KOPT-K1 (cell line): ENCODE measurements around the gene CDC5L.

Source experiments
- H3K27ac ChIP-seq: fragments of 200-600 bp; sonication (generic); 2 replicates; pipeline ENCODE4 v1.5.1; 2016; ENCODE audit warnings: antibody characterized with exemption, mild to moderate bottlenecking, low read depth, low read length; ENCODE audit not compliant: poor library complexity, severe bottlenecking
- H3K36me3 ChIP-seq: fragments of 200-600 bp; sonication (generic); 2 replicates; pipeline ENCODE4 v1.5.1; 2017; ENCODE audit warnings: antibody characterized with exemption, mild to moderate bottlenecking, low read length, moderate library complexity; ENCODE audit not compliant: insufficient read depth
- H3K9me3 ChIP-seq: fragments of 200-600 bp; sonication (generic); 2 replicates; pipeline ENCODE4 v1.5.1; 2017; ENCODE audit warnings: antibody characterized with exemption, low read length, mild to moderate bottlenecking; ENCODE audit not compliant: insufficient read depth, poor library complexity, severe bottlenecking

Gene CDC5L

GRCh38 chr6:44422531-44422930 lies 35.0 kb downstream of the CDC5L start:
- H3K9me3 ChIP-seq, result peaks cover 3% of the 10 kb centered on the region
- H3K27ac ChIP-seq, result no peak overlapping the region
- H3K36me3 ChIP-seq, result peaks cover 91% of the 10 kb centered on the region

- Histone ChIP-seq H3K36me3 (peaks cover 94% of the 10 kb centered on the region), H3K27ac (no peak overlapping the region), H3K9me3 (no peaks in the 10 kb centered on the region)
Measured at GRCh38 chr6:44423306-44423705, 35.8 kb downstream of the CDC5L start.

- Histone ChIP-seq H3K27ac (no peak overlapping the region), H3K36me3 (peaks cover 100% of the 10 kb centered on the region), H3K9me3 (no peaks in the 10 kb centered on the region)
Measured at GRCh38 chr6:44425951-44426350, 38.4 kb downstream of the CDC5L start.

GRCh38 chr6:44428682-44429081 lies 41.2 kb downstream of the CDC5L start:
- peaks cover 98% of the 10 kb centered on the region for H3K36me3 ChIP-seq
- no peaks in the 10 kb centered on the region for H3K9me3 ChIP-seq
- H3K27ac ChIP-seq, result no peak overlapping the region

- peaks cover 95% of the 10 kb centered on the region for H3K36me3 ChIP-seq
Measured at GRCh38 chr6:44430326-44430725, 42.8 kb downstream of the CDC5L start.

GRCh38 chr6:44431118-44431725 lies 43.7 kb downstream of the CDC5L start:
- H3K9me3 ChIP-seq, result no peaks in the 10 kb centered on the region
- peaks cover 95% of the 10 kb centered on the region for H3K36me3 ChIP-seq
- H3K27ac ChIP-seq, result no peak overlapping the region

More at GRCh38 chr6:44430326-44430725, 42.8 kb downstream of the CDC5L start:
- no peak overlapping the region for H3K27ac ChIP-seq
- H3K9me3 ChIP-seq, result no peaks in the 10 kb centered on the region

- Histone ChIP-seq H3K27ac (no peak overlapping the region), H3K9me3 (no peaks in the 10 kb centered on the region), H3K36me3 (peaks cover 95% of the 10 kb centered on the region)
Measured at GRCh38 chr6:44432227-44432626, 44.7 kb downstream of the CDC5L start.

GRCh38 chr6:44432726-44433125 lies 45.2 kb downstream of the CDC5L start:
- Histone ChIP-seq H3K9me3 (no peaks in the 10 kb centered on the region), H3K27ac (no peak overlapping the region), H3K36me3 (peaks cover 95% of the 10 kb centered on the region)

- H3K27ac ChIP-seq, result no peak overlapping the region
- peaks cover 2% of the 10 kb centered on the region for H3K9me3 ChIP-seq
- peaks cover 95% of the 10 kb centered on the region for H3K36me3 ChIP-seq
Measured at GRCh38 chr6:44435500-44435899, 48.0 kb downstream of the CDC5L start.

GRCh38 chr6:44438827-44439226 lies 51.3 kb downstream of the CDC5L start:
- Histone ChIP-seq H3K9me3 (peaks cover 35% of the 10 kb centered on the region), H3K36me3 (peaks cover 96% of the 10 kb centered on the region), H3K27ac (no peak overlapping the region)

GRCh38 chr6:44439270-44440045 lies 52.0 kb downstream of the CDC5L start:
- Histone ChIP-seq H3K9me3 (peaks cover 35% of the 10 kb centered on the region), H3K36me3 (peaks cover 96% of the 10 kb centered on the region), H3K27ac (no peak overlapping the region)

- Histone ChIP-seq H3K36me3 (peaks cover 98% of the 10 kb centered on the region), H3K9me3 (peaks cover 35% of the 10 kb centered on the region), H3K27ac (no peak overlapping the region)
Measured at GRCh38 chr6:44441091-44441855, 53.8 kb downstream of the CDC5L start.

GRCh38 chr6:44442236-44442635 lies 54.7 kb downstream of the CDC5L start:
- Histone ChIP-seq H3K36me3 (peaks cover 98% of the 10 kb centered on the region), H3K9me3 (peaks cover 35% of the 10 kb centered on the region), H3K27ac (no peak overlapping the region)

GRCh38 chr6:44442833-44443444 lies 55.4 kb downstream of the CDC5L start:
- Histone ChIP-seq H3K27ac (no peak overlapping the region), H3K9me3 (peaks cover 35% of the 10 kb centered on the region), H3K36me3 (peaks cover 98% of the 10 kb centered on the region)

GRCh38 chr6:44444853-44445252 lies 57.3 kb downstream of the CDC5L start:
- Histone ChIP-seq H3K36me3 (peaks cover 96% of the 10 kb centered on the region), H3K9me3 (peaks cover 35% of the 10 kb centered on the region), H3K27ac (no peak overlapping the region)
